ENCODE data around the gene AFDN.

Gene AFDN

DNA sequence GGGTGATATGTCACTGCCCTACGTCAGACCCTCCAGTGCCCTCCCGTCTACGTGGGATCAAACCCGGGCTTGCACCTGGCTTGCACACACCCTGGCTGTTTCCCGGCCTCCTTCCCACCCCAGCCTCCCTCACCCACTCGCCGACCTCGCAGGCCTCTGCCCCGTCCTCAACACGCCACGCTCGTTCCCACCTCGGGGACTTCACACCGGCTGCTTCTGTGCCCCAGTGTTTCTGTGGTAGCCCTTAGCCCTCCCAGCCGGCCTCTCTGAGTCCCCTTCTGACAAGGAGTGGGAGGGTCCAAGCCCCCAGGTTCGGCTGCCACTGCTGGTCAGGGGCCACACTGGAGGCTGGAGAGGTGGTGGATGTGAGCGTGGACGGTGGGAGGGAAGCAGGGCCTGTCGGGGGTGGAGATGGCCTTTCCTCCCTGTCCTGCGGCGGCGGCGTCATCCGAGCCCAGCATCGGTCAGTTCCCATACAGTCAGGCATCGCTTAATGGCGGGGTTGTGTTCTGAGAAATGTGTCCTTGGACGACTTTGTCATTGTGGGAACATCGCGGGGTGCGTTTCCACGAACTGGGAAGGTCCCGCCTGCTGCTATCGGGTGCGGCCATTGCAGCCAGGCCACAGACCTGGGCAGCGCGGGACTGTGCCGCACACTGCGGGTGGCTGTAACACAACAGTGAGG, 159.3 kb downstream of the AFDN start:
- Histone ChIP-seq H3K36me3 (ENCODE audit: insufficient read depth, low read length) (no peaks in the 10 kb centered on the region), H3K9ac (ENCODE audit: low read depth, low read length) (no peak overlapping the region), H3K9me3 (ENCODE audit: control insufficient read depth, insufficient read depth, low read length) (no peaks in the 10 kb centered on the region), H3K4me1 (ENCODE audit: insufficient read depth, low read length) (no peaks in the 10 kb centered on the region; the same call in 1 of the 2 replicates)

DNA sequence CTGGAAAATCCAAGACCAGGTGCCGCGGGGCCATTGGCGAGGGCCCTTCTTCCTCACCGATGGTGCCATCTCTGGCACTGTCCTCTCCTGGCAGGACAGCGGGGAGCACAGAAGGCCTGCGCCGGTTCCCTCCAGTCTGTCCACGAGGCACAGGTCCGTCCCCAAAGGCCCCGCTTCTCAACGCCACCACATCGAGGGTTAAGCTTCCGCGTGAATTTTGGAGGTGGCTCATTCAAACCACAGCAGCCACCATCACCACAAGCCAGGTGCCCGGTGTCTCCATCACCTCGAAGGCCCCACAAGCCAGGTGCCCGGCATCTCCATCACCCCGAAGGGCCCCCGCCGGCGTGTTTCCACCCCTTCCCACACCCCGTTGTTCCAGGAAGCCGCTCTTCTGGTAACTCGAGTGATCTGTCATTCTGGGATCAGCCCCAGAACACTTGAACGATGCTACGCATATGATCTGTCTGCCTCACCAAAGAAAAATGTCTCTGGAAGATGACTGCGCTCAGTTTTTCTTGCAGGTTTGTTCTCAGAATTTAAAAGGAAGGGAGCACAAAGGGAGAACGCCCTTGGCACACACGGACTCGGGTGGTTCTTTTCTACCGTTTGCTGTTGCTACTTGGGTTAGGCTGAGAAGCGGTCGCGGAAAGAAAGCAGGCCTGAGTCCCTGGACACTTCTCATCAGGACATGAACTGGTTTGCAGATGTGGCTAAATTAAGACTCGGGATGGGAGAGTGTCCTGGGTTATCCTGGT, 160.9 kb downstream of the AFDN start:
- Histone ChIP-seq H3K4me1 (ENCODE audit: insufficient read depth, low read length) (no peaks in the 10 kb centered on the region), H3K9me3 (ENCODE audit: control insufficient read depth, insufficient read depth, low read length) (no peaks in the 10 kb centered on the region)

DNA sequence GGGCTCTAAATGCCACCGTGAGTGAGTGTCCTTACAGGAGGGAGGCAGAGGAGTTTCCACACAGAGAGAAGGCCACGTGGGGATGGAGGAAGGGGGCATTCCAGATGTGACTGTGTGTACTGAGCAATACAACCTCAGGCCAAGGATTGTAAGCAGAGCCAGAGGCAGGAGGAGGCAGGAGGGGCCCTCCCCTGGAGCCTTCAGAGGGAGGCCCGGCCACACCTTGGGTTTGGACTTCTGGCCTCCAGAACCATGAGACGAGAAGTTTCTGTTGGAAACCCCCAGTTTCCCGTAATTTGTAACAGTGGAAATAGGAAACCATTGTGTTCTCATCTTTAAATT, 161.4 kb downstream of the AFDN start:
- Histone ChIP-seq H3K36me3 (ENCODE audit: insufficient read depth, low read length) (no peaks in the 10 kb centered on the region), H3K4me1 (ENCODE audit: insufficient read depth, low read length) (no peaks in the 10 kb centered on the region), H3K9me3 (ENCODE audit: control insufficient read depth, insufficient read depth, low read length) (no peaks in the 10 kb centered on the region), H3K9ac (ENCODE audit: low read depth, low read length) (no peak overlapping the region)

More for the DNA sequence above, 160.9 kb downstream of the AFDN start:
- H3K36me3 ChIP-seq (ENCODE audit: insufficient read depth, low read length): no peaks in the 10 kb centered on the region
- H3K9ac ChIP-seq (ENCODE audit: low read depth, low read length): no peak overlapping the region

- Histone ChIP-seq H3K4me1 (ENCODE audit: insufficient read depth, low read length) (no peaks in the 10 kb centered on the region), H3K36me3 (ENCODE audit: insufficient read depth, low read length) (no peaks in the 10 kb centered on the region), H3K9ac (ENCODE audit: low read depth, low read length) (no peak overlapping the region), H3K9me3 (ENCODE audit: control insufficient read depth, insufficient read depth, low read length) (no peaks in the 10 kb centered on the region)
Measured at GRCh38 chr6:167988945-167989841, 162.5 kb downstream of the AFDN start.

DNA sequence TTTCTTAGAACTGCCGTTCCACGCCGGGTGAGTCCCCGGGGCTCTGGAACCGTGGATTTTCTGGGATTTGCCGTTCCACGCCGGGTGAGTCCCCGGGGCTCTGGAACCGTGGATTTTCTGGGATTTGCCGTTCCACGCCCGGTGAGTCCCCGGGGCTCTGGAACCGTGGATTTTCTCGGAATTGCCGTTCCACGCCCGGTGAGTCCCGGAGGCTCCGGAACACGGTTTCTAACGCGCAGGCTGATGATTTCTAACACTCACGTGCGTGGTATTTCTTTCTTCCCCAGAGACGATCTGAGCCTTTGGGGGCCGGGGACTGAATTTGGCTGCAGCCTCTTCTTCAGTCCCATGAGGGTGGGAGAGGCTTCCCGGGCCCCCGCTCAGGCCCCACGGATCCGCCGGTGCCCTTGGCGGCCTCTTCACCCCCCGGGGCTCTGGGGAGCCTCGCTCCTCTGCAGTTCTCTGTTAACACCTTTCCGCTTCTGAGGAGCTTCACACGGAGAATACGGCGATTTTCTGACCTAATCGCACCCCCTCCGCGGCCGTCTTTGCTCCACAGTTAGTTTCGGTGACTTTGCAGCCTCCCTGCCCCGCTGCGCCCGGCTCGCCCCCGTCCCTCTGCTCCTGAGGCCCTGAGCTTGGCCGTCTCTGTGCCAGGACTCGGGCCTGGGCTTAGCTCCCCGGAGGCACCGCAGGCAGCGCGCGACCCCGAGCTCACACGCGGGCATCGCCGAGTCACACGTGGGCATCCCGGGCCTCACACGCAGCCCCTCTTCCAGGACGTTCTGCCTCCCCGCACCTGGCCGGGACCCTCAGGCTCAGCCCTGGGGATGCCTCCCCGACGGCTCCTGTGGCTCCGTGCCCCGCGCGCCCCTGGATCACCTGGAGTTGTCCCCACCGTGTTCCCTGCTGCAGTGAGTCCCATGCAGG, 163.6 kb downstream of the AFDN start:
- Histone ChIP-seq H3K9ac (ENCODE audit: low read depth, low read length) (no peak overlapping the region), H3K36me3 (ENCODE audit: insufficient read depth, low read length) (no peaks in the 10 kb centered on the region), H3K9me3 (ENCODE audit: control insufficient read depth, insufficient read depth, low read length) (no peaks in the 10 kb centered on the region), H3K4me1 (ENCODE audit: insufficient read depth, low read length) (no peaks in the 10 kb centered on the region)

- Histone ChIP-seq H3K9me3 (ENCODE audit: control insufficient read depth, insufficient read depth, low read length) (no peaks in the 10 kb centered on the region), H3K4me1 (ENCODE audit: insufficient read depth, low read length) (peaks cover 6% of the 10 kb centered on the region; the same call in 1 of the 2 replicates), H3K36me3 (ENCODE audit: insufficient read depth, low read length) (no peaks in the 10 kb centered on the region), H3K9ac (ENCODE audit: low read depth, low read length) (no peak overlapping the region)
Measured at GRCh38 chr6:167993169-167993568, 166.5 kb downstream of the AFDN start.

DNA sequence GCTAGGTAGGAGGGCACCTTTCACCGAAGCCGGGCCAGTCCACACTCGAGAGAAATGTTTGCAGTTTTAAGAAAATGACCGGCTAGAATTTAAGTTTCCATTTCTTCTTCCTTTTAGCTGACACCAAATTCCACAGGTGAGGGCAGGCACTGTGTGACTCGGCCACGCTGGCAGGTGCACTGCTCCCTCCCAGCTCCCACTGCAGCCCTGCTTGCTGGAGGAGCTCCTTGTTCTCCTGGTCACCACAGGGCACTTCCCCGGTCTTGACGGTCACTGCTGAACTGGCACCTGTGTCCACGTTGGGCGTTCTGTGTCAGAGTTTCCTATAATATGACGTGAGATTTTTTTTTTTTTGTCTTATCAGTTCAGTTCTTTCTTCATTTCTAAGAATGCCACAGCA, 167.1 kb downstream of the AFDN start:
- no peak overlapping the region for H3K9ac ChIP-seq (ENCODE audit: low read depth, low read length)
- H3K36me3 ChIP-seq (ENCODE audit: insufficient read depth, low read length): no peaks in the 10 kb centered on the region
- peaks cover 6% of the 10 kb centered on the region; the same call in 1 of the 2 replicates for H3K4me1 ChIP-seq (ENCODE audit: insufficient read depth, low read length)
- no peaks in the 10 kb centered on the region for H3K9me3 ChIP-seq (ENCODE audit: control insufficient read depth, insufficient read depth, low read length)

GRCh38 chr6:167995302-167995701, 168.6 kb downstream of the AFDN start:
- no peak overlapping the region for H3K9ac ChIP-seq (ENCODE audit: low read depth, low read length)
- H3K36me3 ChIP-seq (ENCODE audit: insufficient read depth, low read length): no peaks in the 10 kb centered on the region
- H3K9me3 ChIP-seq (ENCODE audit: control insufficient read depth, insufficient read depth, low read length): no peaks in the 10 kb centered on the region
- peaks cover 6% of the 10 kb centered on the region; the same call in 1 of the 2 replicates for H3K4me1 ChIP-seq (ENCODE audit: insufficient read depth, low read length)

DNA sequence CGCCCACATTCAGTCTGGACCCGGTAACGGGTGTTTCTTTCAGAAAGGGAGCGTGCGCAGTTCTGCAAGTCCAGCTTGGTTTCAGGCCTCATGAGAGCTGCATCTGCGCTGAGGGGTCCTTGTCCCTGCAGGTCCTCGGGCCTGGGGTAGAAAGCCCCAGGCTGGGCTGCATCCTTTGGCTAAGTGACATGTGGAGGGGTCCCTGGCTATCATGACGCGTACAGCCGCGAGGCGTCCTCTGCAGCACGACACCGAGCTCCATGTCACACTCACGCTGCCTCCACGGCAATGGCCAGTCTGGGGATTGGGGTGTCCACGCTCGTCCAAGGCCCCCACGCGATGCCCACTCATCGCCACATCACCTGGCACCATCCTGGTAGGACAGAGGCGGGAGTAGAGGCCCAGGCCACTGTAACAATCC, 169.0 kb downstream of the AFDN start:
- Histone ChIP-seq H3K36me3 (ENCODE audit: insufficient read depth, low read length) (no peaks in the 10 kb centered on the region), H3K9ac (ENCODE audit: low read depth, low read length) (no peak overlapping the region), H3K4me1 (ENCODE audit: insufficient read depth, low read length) (peaks cover 6% of the 10 kb centered on the region; the same call in 1 of the 2 replicates), H3K9me3 (ENCODE audit: control insufficient read depth, insufficient read depth, low read length) (no peaks in the 10 kb centered on the region)

GRCh38 chr6:167996424-167997199, 169.9 kb downstream of the AFDN start:
- Histone ChIP-seq H3K9ac (ENCODE audit: low read depth, low read length) (peak overlapping the region; percentile 38; the same call in 1 of the 2 replicates), H3K9me3 (ENCODE audit: control insufficient read depth, insufficient read depth, low read length) (no peaks in the 10 kb centered on the region)

DNA sequence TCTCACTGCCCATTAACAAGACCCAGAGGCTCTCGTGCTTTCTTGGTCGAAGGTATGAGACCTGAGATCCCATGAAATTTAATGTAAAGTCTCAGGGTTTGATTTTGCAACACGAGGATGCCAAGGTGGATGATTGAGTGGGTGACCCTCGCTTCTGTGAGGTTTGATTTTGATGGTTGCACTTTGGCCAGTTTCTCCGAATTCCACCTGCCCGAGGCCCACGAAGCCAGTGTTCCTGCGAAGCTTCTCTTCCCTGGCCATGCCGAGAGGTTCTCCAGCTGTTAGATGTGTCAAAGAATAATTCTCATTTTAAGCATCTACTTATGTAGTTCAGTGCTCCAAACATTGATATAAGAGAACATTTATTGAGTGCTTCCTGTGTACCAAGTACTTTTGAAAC, 170.9 kb downstream of the AFDN start, which contains the start of gene KIF25:
TSS of gene KIF25 (plus strand) at position 30 of the 400 bp plus-strand sequence. CDS start 31,915 bp downstream, outside the sequence.
- H3K9me3 ChIP-seq (ENCODE audit: control insufficient read depth, insufficient read depth, low read length): no peaks in the 10 kb centered on the region
- no peaks in the 10 kb centered on the region for H3K36me3 ChIP-seq (ENCODE audit: insufficient read depth, low read length)
- peaks cover 6% of the 10 kb centered on the region; the same call in 1 of the 2 replicates for H3K4me1 ChIP-seq (ENCODE audit: insufficient read depth, low read length)
- peak within 1 kb of the TSS; percentile 38; the same call in 1 of the 2 replicates for H3K9ac ChIP-seq (ENCODE audit: low read depth, low read length)

More at GRCh38 chr6:167996424-167997199, 169.9 kb downstream of the AFDN start:
- peaks cover 6% of the 10 kb centered on the region; the same call in 1 of the 2 replicates for H3K4me1 ChIP-seq (ENCODE audit: insufficient read depth, low read length)
- H3K36me3 ChIP-seq (ENCODE audit: insufficient read depth, low read length): no peaks in the 10 kb centered on the region

- peaks cover 6% of the 10 kb centered on the region; the same call in 1 of the 2 replicates for H3K4me1 ChIP-seq (ENCODE audit: insufficient read depth, low read length)
- H3K9ac ChIP-seq (ENCODE audit: low read depth, low read length): no peak overlapping the region
- no peaks in the 10 kb centered on the region for H3K9me3 ChIP-seq (ENCODE audit: control insufficient read depth, insufficient read depth, low read length)
- H3K36me3 ChIP-seq (ENCODE audit: insufficient read depth, low read length): no peaks in the 10 kb centered on the region
Measured at GRCh38 chr6:167998215-167998614, 171.5 kb downstream of the AFDN start.
